ENCODE measurements around the gene GNA12.
"Not testable (repeated sequence)": the region's sequence is repeated elsewhere in the genome, so short reads cannot be mapped to it uniquely, and the experiment has no call there.

GNA12 gene

GRCh38 chr7:2728316-2729030, 115.6 kb downstream of the GNA12 start:
- DNase-seq (ENCODE audit: low spot score), result no peak

GRCh38 chr7:2727206-2727605, 116.9 kb downstream of the GNA12 start:
- not testable (repeated sequence) for DNase-seq (ENCODE audit: low spot score)

- DNase-seq (ENCODE audit: low spot score), result no peak
Measured at GRCh38 chr7:2726316-2727018, 117.6 kb downstream of the GNA12 start.

- no peak for DNase-seq (ENCODE audit: low spot score)
Measured at GRCh38 chr7:2725178-2726105, 118.7 kb downstream of the GNA12 start.

- no peak for DNase-seq (ENCODE audit: low spot score)
Measured at GRCh38 chr7:2724453-2725177, 119.5 kb downstream of the GNA12 start.

- DNase-seq (ENCODE audit: low spot score), result not testable (repeated sequence)
Measured at GRCh38 chr7:2724036-2724435, 120.1 kb downstream of the GNA12 start.

- DNase-seq (ENCODE audit: low spot score), result no peak
Measured at GRCh38 chr7:2723138-2723850, 120.8 kb downstream of the GNA12 start.

- no peak for DNase-seq (ENCODE audit: low spot score)
Measured at GRCh38 chr7:2722591-2722990, 121.5 kb downstream of the GNA12 start.

GRCh38 chr7:2721842-2722241, 122.3 kb downstream of the GNA12 start:
- DNase-seq (ENCODE audit: low spot score), result no peak

GRCh38 chr7:2720024-2720423, 124.1 kb downstream of the GNA12 start:
- DNase-seq (ENCODE audit: low spot score), result no peak

GRCh38 chr7:2719007-2719406, 125.1 kb downstream of the GNA12 start:
- DNase-seq (ENCODE audit: low spot score), result peak; percentile 50

- DNase-seq (ENCODE audit: low spot score), result no peak
Measured at GRCh38 chr7:2718296-2718965, 125.7 kb downstream of the GNA12 start.

GRCh38 chr7:2717293-2718261, 126.5 kb downstream of the GNA12 start:
- no peak for DNase-seq (ENCODE audit: low spot score)

GRCh38 chr7:2716906-2717292, 127.2 kb downstream of the GNA12 start:
- no peak for DNase-seq (ENCODE audit: low spot score)

GRCh38 chr7:2716488-2716887, 127.6 kb downstream of the GNA12 start:
- DNase-seq (ENCODE audit: low spot score), result no peak

GRCh38 chr7:2715341-2716231, 128.5 kb downstream of the GNA12 start:
- DNase-seq (ENCODE audit: low spot score), result no peak

- DNase-seq (ENCODE audit: low spot score), result no peak
Measured at GRCh38 chr7:2714636-2715035, 129.5 kb downstream of the GNA12 start.

GRCh38 chr7:2713978-2714377, 130.1 kb downstream of the GNA12 start:
- no peak for DNase-seq (ENCODE audit: low spot score)
